T47D (cell line): ENCODE data around the gene HAAO.
A peak's percentile ranks its signal among the peaks of the same experiment; 100 is the strongest.
"Not testable (repeated sequence)": the region's sequence is repeated elsewhere in the genome, so short reads cannot be mapped to it uniquely, and the experiment has no call there.

Source experiments
- DNase-seq, 2 experiments: peaks; one replicate each; pipeline versions ENCODE4 v3.0.0 to v3.0.0-alpha.2; 2011 to 2012; ENCODE audit warnings: low read depth in 1 of 2, low spot score in 1 of 2
- JUND ChIP-seq: IDR thresholded peaks from 2 replicates; pipeline ENCODE4 v1.6.1; 2012; ENCODE audit warnings: low read depth
- in situ Hi-C: cut with HindIII; loops from 2 replicates; pipeline ENCODE4 v1.10.0; 2016; ENCODE audit warnings: low sequenced_read_pairs, low pct_unique_long_range_greater_than_20kb

HAAO gene

DNA sequence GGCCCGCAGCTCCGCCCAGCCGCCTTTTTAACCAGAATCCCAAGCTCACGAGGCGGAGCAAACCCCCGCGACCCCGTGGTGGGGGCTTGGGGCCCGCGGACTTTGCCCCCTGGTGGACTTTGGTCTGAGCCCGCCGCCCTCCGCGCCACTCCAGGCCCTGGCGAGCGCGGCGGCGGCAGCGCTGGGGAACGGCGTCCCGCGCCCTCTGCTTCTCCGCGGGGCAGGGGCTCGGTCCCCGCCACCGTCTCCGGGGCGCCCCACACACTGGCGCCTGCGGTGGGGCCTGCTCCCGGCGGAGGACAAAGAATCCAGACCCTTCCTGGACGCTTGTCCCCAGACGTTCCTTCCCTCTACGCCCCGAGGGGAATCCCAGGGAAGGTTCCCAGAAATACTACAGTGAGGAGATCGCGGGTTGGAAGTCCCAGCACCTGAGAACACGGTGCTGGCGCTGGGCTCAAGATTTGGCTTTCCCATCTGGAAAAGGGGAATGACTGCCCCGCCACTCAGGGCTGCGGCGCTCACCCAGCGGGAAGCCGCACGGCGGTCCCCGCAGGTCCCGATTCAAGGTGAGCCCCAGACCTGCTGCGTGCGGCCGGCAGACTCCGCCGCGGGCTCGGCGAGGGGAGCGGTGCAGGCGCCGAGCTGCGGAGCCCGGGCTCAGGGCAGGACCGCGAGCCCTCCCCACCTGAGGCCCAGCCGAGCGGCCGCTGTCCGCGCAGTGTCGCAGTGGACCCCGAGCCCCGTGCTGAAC lies at the start of gene HAAO:
Gene HAAO, minus strand, starts transcription at position 1 of the 751 bp plus-strand sequence. CDS start 47 bp downstream, outside the sequence.
- in situ Hi-C loops = no loop called here
- TF ChIP-seq JUND = no peak
- DNase-seq = no peak

DNA sequence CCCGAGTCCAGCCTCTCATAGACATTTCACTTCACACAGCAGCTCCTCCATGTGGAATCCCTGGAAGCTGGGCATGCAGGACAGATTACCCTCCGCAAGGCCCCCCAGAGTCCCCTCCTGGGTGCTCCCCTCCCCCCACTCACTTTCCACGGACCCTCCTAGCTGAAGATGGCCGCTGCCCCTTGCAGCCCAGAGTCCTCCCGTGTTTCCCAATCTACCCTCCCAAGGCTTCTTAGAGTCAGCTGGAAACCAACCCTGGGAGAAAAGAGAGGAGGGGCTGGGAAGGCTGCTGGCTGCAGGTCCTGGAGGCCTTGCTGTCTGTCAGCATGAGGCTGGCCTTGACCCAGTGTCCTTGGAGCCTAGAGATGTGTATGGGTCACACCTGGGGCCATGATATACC lies 49.0 kb upstream of the HAAO start:
- TF ChIP-seq JUND = no peak
- in situ Hi-C loops = no loop called here
- no peak for DNase-seq

DNA sequence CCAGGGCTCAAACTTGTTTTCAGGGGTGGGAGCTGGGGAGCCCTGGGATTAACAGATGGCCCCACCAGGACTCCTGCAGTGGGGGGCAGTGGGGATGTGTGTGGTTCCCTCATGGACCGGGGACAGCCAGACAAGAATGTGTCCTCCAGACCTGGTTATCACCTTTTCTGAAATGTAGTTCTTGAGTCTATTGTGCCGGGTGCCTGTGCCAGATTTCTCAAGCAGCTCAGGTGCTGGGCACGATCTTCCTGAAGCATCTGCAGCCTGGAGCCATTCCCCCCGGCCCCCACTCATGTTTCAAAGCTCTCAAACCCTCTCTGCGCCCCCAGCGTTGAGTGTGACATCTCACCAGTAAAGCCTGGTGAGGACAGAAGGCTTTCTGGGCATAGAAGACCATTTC lies 48.4 kb upstream of the HAAO start:
- no peak for TF ChIP-seq JUND
- DNase-seq = no peak
- in situ Hi-C loops = no loop called here

DNA sequence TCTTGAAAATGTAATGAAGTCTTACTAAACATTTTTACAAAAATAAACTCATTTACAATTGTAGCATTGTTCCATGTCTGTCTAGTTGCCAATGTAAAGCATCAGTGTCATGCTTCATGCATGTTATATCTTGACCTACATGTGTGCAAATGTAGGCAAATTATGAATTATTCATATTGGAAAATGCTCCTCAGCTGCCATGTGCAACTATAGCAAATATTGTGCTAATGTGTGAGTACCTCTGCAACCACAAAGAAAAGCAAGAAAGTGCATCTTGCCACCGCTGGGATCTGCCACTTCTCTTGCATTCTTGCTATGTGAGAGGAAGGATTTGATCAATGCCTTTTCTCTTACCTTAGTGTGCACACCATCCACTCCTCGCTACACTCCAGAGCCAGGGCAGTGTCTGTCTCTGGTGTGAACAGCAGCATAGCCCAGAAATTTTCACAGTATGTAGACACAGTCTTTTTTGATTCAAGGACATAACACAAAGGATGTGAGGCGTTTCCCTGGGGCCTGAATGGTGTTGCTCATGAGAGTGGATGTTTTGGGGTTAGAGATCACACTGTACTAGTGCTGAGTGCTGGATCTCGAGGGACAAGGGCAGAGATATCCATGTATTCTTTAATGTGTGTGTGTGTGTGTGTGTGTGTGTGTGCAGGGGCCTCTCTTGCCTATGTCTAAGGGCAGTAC lies 47.6 kb upstream of the HAAO start:
- DNase-seq = no peak
- in situ Hi-C loops = no loop called here

DNA sequence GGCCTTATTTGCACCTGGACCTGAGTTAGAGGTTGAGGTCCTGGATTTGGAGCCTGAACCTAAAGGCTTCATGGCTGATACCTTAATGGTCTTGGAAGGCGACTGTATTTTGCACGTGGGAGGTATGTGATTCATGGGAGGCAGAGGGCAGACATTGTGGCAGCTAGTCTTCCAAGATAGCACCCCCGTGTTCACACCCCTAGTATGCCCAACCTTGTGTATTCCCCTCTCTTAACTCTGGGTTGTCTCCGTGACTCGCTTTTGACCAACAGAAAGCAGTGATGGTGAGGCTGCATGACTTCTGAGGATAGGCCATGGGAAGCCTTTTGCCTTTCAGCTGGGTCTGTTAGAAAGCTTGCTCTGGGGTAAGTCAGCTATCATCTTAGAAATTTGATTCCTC lies 45.8 kb upstream of the HAAO start:
- no peak for TF ChIP-seq JUND
- no peak for DNase-seq
- in situ Hi-C loops = no loop called here

More for the DNA sequence above, 47.6 kb upstream of the HAAO start:
- no peak for TF ChIP-seq JUND

DNA sequence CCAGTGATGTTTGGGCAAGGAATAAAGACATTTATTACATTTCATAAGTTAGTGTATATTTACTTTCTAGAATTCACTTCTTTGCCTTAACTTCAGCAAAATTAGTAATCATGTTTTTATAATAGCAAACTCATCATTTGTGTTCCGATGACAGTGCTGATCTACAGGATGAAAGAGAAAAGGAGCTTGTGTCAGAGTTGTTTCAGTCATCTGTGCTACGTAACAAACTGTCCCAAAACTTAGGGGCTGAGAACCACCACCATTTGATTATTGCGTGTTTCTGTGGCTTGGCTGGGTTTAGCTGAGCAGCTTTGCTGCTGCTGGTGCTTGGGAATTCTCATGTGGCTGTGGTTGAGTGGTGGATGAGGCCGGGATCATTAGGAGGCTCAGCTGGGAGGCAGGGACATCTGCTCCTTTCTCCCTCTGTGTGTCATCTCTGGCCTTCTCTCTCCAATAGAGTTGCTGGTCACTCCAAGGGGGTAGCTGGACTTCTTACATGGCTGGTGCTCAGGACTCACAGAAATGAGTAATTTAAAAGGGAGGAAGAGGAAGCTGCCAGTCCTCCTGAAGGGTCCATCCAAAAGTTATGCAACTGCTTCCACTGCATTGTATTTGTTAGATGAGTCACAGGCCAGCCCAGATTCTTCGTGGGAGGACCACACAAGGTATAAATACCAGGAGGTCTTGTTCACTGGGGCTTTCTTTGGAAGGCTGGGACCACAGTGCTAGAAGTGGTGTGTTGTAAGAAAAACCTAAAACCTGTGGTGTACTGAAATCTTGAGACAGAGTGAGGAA lies 43.4 kb upstream of the HAAO start:
- DNase-seq = no peak
- TF ChIP-seq JUND = no peak
- in situ Hi-C loops = no loop called here

DNA sequence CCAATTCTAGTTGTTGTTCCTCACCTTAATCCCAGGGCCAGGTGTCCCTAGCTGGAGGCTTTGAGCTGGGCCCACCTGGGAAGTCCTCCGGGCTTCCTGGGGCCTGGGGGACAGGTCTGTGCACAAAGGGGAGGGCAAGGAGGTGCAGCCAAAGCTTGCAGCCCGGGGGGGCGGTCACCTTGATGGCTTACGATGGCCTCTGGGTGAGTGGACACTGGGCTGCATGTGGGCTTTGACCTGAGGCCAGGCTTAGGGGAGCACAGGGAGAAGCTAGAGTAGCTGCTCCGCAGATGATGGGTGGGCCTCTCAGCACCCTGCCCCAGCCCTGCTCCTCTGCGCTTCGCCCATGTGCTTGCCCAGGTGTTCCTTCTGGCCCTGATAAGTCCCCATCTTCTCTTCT lies 41.8 kb upstream of the HAAO start:
- in situ Hi-C loops = no loop called here
- TF ChIP-seq JUND = no peak
- no peak for DNase-seq

DNA sequence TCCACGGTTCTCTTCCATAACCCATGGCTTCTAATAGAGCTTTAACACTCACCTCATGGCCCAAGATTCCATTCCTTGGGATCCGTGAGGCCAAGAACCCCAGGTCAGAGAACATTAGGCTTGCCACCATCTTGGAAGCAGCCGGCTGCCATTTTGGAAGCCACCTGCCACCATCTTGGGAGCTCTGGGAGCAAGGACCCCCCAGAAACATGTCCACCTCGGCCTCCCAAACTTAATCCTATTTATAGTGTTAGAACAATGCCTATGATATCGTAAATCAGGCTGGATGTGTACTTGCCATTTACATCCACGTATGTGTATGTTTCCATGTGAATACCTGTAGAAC lies 39.9 kb upstream of the HAAO start:
- no peak for DNase-seq
- in situ Hi-C loops = no loop called here

DNA sequence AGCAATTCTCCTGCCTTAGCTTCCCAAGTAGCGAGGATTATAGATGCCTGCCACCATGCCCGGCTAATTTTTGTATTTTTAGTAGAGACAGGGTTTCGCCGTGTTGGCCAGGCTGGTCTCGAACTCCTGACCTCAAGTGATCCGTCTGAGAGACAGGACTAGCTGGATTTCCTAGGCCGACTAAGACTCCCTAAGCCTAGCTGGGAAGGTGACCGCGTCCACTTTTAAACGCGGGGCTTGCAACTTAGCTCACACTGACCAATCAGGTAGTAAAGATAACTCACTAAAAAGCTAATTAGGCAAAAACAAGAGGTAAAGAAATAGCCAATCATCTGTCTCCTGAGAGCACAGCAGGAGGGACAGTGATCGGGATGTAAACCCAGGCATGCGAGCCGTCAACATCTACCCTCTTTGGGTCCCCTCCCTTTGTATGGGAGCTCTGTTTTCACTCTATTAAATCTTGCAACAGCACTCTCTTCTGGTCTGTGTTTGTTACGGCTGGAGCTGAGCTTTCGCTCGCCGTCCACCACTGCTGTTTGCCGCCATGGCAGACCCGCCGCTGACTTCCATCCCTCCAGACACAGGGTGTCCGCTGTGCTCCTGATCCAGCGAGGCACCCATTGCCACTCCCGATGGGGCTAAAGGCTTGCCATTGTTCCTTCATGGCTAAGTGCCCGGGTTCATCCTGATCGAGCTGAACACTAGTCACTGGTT lies 39.3 kb upstream of the HAAO start:
- DNase-seq, in situ Hi-C loops: not testable (repeated sequence)

More for the DNA sequence above, 39.9 kb upstream of the HAAO start:
- no peak for TF ChIP-seq JUND

DNA sequence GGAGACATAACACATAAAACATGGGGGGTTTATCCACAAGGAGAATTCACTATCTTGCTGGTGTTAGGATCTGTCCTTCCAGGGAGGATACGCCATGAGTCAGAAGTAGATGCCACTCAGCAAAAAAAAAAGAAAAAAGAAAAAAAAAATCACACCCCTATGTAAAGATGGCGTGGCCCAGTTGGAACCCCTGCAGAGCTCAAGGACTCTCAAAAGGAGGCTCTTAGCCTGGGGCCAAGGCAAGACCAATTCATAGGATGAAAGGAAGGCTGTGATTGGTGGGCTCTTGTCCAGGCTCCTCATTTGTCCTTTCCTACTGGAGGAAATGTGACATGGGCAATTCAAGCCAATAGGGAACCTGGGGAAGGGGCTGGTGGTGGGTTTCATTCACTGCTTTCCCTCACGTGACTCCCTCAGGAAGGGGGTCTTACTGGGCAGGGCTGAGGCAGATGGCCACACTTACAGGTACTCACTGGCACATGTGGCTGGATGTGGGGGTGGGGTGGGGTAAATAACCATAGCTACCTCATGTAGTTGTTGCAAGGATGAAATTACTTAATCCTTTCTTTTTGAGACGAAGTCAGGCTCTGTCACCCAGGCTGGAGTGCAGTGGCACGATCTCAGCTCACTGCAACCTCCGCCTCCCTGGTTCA lies 38.7 kb upstream of the HAAO start:
- DNase-seq = peak in 1 of 2 experiments; percentile 13
- no peak for TF ChIP-seq JUND
- in situ Hi-C loops = no loop called here

DNA sequence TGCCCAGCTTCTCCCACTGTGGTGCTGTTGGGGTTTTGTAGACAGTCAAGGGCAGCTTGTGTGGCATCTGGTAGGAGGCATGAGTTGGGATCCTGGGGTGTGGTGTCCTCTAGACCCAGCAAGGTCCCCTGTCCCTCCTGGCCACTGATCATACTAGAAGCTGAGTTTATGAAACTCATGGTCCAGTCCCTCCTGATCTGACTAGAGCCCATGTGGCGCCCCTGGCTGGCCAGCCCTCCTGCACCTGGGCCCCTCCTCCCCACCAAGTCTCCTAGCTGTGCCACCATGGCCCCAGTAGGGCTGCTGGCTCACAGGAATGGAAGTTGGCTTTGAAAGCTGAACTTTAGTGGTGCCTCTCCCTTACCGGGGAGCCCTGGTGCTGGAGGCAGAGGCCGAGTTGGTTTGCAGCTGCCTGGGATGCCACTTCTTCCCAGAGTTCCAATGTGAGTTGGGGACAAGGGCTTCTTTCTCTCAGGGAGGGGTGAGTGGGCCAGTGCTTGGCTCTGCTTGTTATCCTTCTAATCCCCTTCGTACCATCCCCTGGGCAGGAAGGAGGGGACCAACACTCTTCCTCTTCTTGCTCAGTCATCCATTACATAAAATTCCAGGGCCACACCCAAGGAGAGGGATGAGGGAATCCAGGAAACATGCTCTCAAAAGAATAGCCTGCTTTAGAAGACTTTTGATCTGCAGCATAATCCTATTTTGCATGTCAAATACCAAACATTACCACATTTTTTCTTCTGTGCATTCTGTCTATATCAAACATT lies 37.5 kb upstream of the HAAO start:
- TF ChIP-seq JUND = no peak
- DNase-seq = no peak
- in situ Hi-C loops = no loop called here
